Fibroblast of lung (primary cell): ENCODE results near the gene SLC9A5.

Experiments
- EZH2 ChIP-seq: IDR thresholded peaks from 2 replicates; pipeline ENCODE4 v1.5.1; 2012; ENCODE audit warnings: low read length, control low read depth, mild to moderate bottlenecking; ENCODE audit errors: missing control alignments
- TF ChIP-seq, protein P1 (sequence below), 2 donors: IDR thresholded peaks in 1 of 2; conservative IDR thresholded peaks in 1 of 2; 1 replicate in 1 of 2; 2 replicates in 1 of 2; pipeline ENCODE4 v1.5.1; 2011 to 2012; ENCODE audit warnings: low read length in 2 of 2, control low read depth in 1 of 2, inconsistent platforms in 1 of 2, low read depth in 1 of 2, mild to moderate bottlenecking in 1 of 2

- TF ChIP-seq, protein P1, sequence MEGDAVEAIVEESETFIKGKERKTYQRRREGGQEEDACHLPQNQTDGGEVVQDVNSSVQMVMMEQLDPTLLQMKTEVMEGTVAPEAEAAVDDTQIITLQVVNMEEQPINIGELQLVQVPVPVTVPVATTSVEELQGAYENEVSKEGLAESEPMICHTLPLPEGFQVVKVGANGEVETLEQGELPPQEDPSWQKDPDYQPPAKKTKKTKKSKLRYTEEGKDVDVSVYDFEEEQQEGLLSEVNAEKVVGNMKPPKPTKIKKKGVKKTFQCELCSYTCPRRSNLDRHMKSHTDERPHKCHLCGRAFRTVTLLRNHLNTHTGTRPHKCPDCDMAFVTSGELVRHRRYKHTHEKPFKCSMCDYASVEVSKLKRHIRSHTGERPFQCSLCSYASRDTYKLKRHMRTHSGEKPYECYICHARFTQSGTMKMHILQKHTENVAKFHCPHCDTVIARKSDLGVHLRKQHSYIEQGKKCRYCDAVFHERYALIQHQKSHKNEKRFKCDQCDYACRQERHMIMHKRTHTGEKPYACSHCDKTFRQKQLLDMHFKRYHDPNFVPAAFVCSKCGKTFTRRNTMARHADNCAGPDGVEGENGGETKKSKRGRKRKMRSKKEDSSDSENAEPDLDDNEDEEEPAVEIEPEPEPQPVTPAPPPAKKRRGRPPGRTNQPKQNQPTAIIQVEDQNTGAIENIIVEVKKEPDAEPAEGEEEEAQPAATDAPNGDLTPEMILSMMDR (conservative IDR thresholded peaks at IDR 0.05 in 1 of 2, IDR thresholded peaks at IDR 0.05 in 1 of 2; ENCODE audit: low read depth in 1 of 2, low read length in 2 of 2): no peak
- no peak for TF ChIP-seq EZH2
Measured at GRCh38 chr16:67317853-67318252, 69.1 kb downstream of the SLC9A5 start.
